Left renal cortex interstitium (tissue), 4 donors: ENCODE results near the gene ZNF239. TPM values are rescaled to one million over a fixed set of nuclear protein-coding genes. Genes with fewer than 3 reads are reported as not detected.
"Not testable (repeated sequence)": the region's sequence is repeated elsewhere in the genome, so short reads cannot be mapped to it uniquely, and the experiment has no call there.

Experiments used
- DNase-seq, 4 donors: peaks; one replicate each; pipeline ENCODE4 v3.0.0-alpha.2; 2013; ENCODE audit warnings: low read depth in 4 of 4, low spot score in 2 of 4, missing footprints in 1 of 4
- polyA plus RNA-seq, 4 donors: library from polyadenylated mRNA; unstranded; fragments of 120-200 nt; gene quantifications; one replicate each; pipeline ENCODE4 v1.2.1, GENCODE V29; 2013; ENCODE audit not compliant: insufficient read length in 4 of 4

The ZNF239 gene
- polyA plus RNA-seq, 4 donors = 10.5 to 13.5 (median 11.3) TPM

DNA sequence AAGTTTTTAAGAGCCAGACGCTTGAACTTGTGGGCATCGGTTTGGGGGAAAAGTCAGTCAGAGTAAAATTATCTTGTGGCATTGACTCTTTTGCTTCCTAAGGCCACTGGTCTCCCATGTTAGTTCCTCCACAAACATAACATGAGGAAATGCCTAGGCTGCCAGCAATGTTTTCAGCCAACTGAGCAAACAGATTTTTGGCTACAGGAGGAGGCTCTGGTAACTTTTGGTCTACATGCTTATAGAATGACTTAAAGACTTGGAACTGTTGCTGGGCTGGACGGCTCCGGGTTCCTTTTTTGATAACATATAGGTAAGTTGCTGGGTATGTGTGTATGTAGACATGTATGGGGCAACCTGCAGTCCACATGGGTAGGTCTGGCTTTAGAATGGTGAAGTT lies 9.6 kb upstream of the ZNF239 start:
- DNase-seq = no peak

DNA sequence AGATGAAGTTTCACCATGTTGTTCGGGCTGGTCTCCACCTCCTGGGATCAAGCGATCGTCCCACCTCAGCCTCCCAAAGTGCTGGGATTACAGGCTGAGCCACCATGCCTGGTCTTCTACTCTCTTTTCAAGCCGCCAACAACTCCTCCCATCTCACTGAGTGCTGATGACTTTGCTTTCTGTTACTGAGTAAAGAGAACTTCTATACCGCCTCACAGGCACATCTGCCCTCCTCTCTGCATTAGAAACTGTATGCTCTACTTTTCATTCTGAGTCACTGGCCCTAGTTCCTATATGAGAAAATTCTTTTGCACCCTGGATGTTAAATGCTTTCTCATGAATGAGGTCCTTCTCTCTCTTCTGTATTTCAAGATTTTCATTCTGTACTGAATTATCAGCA lies 2.2 kb upstream of the ZNF239 start:
- DNase-seq = no peak

DNA sequence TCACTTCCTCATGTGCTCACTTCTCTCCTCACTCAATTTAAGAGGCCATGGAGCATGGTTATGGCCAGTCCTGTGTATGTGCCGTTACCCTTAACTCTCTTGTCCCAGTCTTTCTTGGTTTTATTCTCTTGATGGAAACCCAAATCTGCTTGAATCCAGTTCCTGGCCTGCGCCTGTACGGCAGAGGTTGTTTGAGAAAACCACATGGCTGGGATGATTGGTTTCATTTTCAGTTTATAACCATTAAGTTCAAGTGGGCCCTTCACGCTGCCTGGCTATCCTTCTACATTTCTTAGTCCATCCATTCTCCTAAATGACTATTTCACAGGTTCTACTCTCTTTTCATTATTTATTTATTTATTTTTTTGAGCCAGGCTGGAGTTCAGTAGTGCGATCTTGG lies 1.6 kb upstream of the ZNF239 start:
- no peak for DNase-seq

DNA sequence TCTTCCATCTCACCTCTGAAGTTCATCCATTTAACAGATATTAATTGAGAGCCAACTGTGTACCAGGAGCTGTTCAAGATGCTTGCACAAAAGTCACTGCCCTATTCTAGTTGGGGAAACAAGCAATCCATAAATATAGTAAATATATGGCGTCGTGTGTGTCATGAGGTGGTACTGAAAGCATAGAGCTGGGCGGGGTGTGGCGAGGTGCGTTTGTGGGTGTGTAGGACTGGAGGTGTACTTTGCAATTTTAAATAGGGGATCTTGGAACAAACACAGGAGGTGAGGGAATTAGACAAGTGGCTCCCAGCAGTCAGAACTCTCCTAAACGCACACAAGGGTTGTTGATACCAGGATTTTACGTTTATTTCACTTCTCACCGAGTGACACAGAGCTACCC lies 490 bp upstream of the ZNF239 start:
- no peak for DNase-seq

DNA sequence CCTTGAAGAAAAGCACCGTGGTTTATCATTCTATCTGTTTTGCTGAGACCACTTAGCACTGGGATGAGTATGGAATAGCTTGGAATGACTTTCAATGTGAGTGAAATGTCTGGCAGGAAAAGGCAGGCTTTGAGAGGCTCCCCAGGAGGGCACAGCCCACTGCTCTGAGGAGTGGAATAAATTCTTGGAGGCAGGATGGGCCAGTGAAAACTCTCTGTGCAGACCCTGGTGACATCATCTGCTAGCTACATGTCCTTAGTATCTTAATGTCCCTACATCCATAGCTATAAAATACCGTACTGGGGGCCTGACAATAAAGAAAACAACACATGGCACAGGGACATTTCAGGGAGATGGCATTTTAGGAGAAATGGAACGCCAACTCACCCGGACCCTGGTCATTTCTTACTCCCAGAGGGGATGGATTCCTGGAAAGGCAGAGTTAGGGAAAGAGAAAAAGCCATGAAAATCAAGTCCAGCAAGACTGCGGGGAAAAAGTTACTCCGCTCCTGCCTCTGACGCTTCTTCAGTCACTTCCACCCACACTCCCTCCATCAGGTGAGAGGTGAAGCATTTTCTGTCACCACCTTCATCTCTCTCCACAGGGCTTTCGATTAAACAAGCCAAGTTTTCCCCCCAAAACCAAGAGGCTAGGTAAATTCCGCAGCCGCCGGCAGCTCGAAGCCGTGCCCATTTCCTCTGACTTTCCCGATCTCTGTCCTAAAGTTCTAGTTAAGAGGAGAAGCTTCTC lies 991 bp downstream of the ZNF239 start:
- peak in 2 of 4 donors; percentile 35 to 48 for DNase-seq

DNA sequence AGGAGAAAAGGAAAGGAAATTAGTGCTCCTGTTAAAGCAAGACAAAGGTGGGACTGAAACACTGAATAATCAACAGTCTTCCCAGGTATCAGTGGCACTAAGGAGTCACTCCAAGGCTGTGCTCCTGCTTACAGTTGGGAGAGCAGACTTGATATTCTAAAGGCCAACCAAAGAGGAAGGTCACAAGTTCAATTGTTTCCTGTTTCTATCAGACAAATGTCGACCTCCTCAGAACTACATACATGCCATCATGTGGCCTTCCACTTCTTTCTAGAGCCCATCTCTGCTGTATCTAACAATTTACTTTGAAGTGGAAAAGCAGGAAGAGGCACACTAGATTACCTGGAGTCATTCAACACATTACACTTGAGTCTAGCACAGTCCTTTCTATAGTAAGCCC lies 3.4 kb downstream of the ZNF239 start:
- no peak for DNase-seq

DNA sequence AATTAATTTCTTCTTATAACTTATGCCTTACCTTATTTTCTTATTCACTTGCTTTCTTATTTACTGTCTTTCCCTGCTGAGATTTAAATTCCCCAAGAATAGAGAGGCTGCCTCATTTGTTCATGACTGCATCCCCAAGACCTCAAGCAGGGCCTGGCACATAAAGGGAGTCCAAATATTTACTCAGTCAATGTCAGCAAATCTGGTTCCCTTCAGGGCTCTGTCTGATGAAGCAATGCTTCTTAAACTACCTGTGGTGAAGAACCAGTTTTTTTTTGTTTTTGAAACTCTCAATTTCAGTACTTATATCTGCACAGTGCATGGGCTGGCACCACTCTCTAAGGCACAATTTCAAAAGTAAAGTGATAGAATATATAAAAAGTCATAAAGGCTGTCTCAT lies 4.7 kb downstream of the ZNF239 start:
- DNase-seq = no peak

DNA sequence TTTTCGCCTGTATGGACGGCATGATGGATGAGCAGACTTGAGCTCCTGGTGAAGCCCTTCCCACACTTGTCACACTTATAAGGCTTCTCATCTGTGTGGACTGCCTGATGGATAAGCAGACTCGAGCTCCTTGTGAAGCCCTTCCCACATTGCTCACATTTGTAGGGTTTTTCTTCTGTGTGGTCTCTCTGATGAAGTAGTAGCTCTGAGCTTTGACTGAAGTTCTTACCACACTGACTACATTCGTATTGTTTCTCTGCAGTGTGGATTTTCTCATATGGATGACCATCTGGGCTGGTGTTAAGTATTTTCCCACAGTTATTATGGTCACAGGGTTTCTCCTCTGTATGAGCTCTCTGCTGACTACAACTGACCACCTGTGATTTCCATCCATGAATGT lies 17.2 kb downstream of the ZNF239 start:
- no peak for DNase-seq

DNA sequence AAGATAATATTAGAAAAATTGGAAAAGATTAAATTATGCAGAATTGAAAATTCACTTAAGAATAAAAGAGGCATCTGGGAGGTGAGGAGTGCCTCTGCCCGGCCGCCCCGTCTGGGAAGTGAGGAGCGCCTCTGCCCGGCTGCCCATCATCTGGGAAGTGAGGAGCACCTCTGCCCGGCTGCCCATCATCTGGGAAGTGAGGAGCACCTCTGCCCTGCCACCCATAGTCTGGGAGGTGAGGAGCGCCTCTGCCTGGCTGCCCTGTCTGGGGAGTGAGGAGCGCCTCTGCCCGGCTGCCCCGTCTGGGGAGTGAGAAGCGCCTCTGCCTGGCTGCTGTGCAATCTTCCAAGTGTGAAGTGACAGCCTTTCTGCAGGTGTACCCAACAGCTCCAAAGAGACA lies 30.7 kb downstream of the ZNF239 start:
- not testable (repeated sequence) for DNase-seq

DNA sequence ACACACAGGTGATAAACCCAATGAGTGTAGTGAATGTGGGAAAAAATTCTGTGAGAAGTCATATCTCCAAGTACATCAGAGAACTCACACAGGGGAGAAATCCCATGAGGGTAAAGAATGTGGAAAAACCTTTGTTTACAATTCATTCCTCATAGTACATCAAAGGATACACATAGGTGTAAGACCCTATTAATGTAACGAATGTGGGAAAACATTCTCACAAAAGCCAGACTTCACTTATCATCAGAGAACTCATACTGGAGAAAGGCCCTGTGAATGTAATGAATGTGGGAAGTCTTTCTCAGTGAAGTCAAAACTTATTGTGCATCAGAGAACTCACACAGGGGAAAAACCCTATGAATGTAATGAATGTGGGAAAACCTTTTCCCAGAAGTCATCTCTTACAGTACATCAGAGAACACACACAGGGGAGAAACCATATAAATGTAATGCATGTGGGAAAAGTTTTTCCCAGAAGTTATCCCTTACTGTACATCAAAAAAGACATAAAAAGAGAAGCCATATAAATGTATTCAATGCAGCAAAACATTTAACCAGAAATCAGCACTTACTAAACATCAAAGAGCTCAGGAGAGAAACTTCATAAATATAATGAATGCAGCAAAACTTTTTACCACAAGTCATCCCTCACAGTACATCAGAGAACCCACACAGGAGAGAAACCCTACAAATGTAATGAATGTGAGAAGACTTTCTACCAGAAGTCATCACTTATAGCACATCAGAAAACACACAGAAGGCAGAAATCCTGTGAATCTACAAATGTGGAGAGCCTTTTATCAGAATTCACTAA lies 49.8 kb downstream of the ZNF239 start:
- no peak for DNase-seq

Other genes with a start within 250 kb of the ZNF239 start
- 1 to 10 TPM in 1 of 4 donors, under 1 TPM in 2, not detected in 1; 0.41 to 1.5 (median 0.52) TPM for gene FXYD4, start 203.0 kb downstream of the ZNF239 start, polyA plus RNA-seq
- gene HNRNPF, start 165.4 kb downstream of the ZNF239 start, polyA plus RNA-seq = 100 to 1,000 TPM; 212 to 228 (median 222) TPM
- 10 to 100 TPM; 10.7 to 14.9 (median 11.5) TPM for gene ZNF487, start 137.5 kb downstream of the ZNF239 start, polyA plus RNA-seq
- 1 to 10 TPM; 4.1 to 6.2 (median 5.4) TPM for gene ZNF485, start 31.8 kb upstream of the ZNF239 start, polyA plus RNA-seq
- gene ZNF32, start 74.3 kb upstream of the ZNF239 start, polyA plus RNA-seq = 10 to 100 TPM; 55.6 to 73.4 (median 64.7) TPM